HCT116 (cell line): Measurements from ENCODE around the gene FHOD3.

ENCODE experiments used
- ATF3 ChIP-seq: IDR thresholded peaks from 2 replicates; pipeline ENCODE4 v1.6.1; 2012
- CEBPB ChIP-seq: IDR thresholded peaks from 2 replicates; pipeline ENCODE4 v1.6.1; 2012; ENCODE audit warnings: low read depth
- CTCF ChIP-seq, 3 experiments: fragments of 200-600 bp in 1 of 3; sonication (generic) in 1 of 3; IDR thresholded peaks in 2 of 3; conservative IDR thresholded peaks in 1 of 3; 2 replicates each; pipeline ENCODE4 v1.5.1; 2012 to 2017; ENCODE audit warnings: low read depth in 2 of 3, low read length in 2 of 3, antibody characterized with exemption in 1 of 3, borderline replicate concordance in 1 of 3, control low read depth in 1 of 3, mild to moderate bottlenecking in 1 of 3, mixed read lengths in 1 of 3, mixed run types in 1 of 3, moderate library complexity in 1 of 3; ENCODE audit not compliant: insufficient read depth in 1 of 3
- EGR1 ChIP-seq: IDR thresholded peaks from 2 replicates; pipeline ENCODE4 v1.6.1; 2012; ENCODE audit warnings: low read depth
- EZH2 ChIP-seq: fragments of 200-600 bp; sonication (generic); IDR thresholded peaks from 2 replicates; pipeline ENCODE4 v1.6.1; 2017; ENCODE audit warnings: antibody characterized with exemption, mixed run types
- EZH2phosphoT487 ChIP-seq: fragments of 200-600 bp; IDR thresholded peaks from 2 replicates; pipeline ENCODE4 v1.6.1; 2018; ENCODE audit warnings: antibody characterized with exemption, borderline replicate concordance
- JUND ChIP-seq: IDR thresholded peaks from 2 replicates; pipeline ENCODE4 v1.6.1; 2012
- MAX ChIP-seq: IDR thresholded peaks from 2 replicates; pipeline ENCODE4 v1.6.1; 2012
- POLR2A ChIP-seq: IDR thresholded peaks from 2 replicates; pipeline ENCODE4 v1.7.0; 2011; ENCODE audit warnings: borderline replicate concordance; ENCODE audit not compliant: insufficient read depth, insufficient read length; ENCODE audit errors: extremely low read depth
- POLR2AphosphoS5 ChIP-seq: IDR thresholded peaks from 2 replicates; pipeline ENCODE4 v1.6.1; 2011; ENCODE audit warnings: mild to moderate bottlenecking, low read depth, low read length, moderate library complexity
- RAD21 ChIP-seq: IDR thresholded peaks from 2 replicates; pipeline ENCODE4 v1.6.1; 2012; ENCODE audit warnings: low read depth, mild to moderate bottlenecking
- REST ChIP-seq: IDR thresholded peaks from 2 replicates; pipeline ENCODE4 v1.6.1; 2012; ENCODE audit warnings: low read depth
- SRF ChIP-seq: IDR thresholded peaks from 2 replicates; pipeline ENCODE4 v1.6.1; 2012; ENCODE audit warnings: low read depth
- TCF7L2 ChIP-seq: IDR thresholded peaks from 2 replicates; pipeline ENCODE4 v1.7.0; 2011; ENCODE audit warnings: borderline replicate concordance, inconsistent platforms; ENCODE audit not compliant: insufficient read depth, insufficient read length; ENCODE audit errors: extremely low read depth

GRCh38 chr18:36695806-36696205 lies 398.3 kb downstream of the FHOD3 start:
- TF ChIP-seq JUND (no peak), POLR2A (no peak), REST (no peak), RAD21 (no peak), CTCF (IDR thresholded peaks at IDR 0.05 in 2 of 3, conservative IDR thresholded peaks at IDR 0.05 in 1 of 3; ENCODE audit: borderline replicate concordance in 1 of 3, insufficient read depth in 1 of 3, low read depth in 2 of 3, low read length in 2 of 3) (no peak), TCF7L2 (no peak), EGR1 (no peak), MAX (no peak), POLR2AphosphoS5 (no peak), EZH2phosphoT487 (no peak), EZH2 (no peak), CEBPB (no peak), ATF3 (no peak), SRF (no peak)
